SK-N-SH (cell line): ENCODE results near the gene KCNQ5.

ENCODE experiments used
- CTCF ChIP-seq: fragments of 200-600 bp; sonication (generic); IDR thresholded peaks from 2 replicates; pipeline ENCODE4 v1.6.1; 2017; ENCODE audit warnings: antibody characterized with exemption, mild to moderate bottlenecking, moderate library complexity
- FOXJ3 ChIP-seq: sonication (generic); formaldehyde crosslinking; IDR thresholded peaks from 2 replicates; pipeline ENCODE4 v1.5.1; 2020; ENCODE audit warnings: mild to moderate bottlenecking, missing genetic modification reagents

- TF ChIP-seq FOXJ3 (CRISPR knock-in tag) (no peak), CTCF (no peak)
These were observed 200.8 kb downstream of the KCNQ5 start for GRCh38 chr6:72822691-72823090.
